AG04450 (cell line): ENCODE data around the gene DHRS11. TPM values are rescaled to one million over a fixed set of nuclear protein-coding genes. Genes with fewer than 3 reads are reported as not detected.

Experiments
- CTCF ChIA-PET: fragments of 300-600, 350-600 bp; formaldehyde crosslinking; extraction: SDS; loops from one replicate; lab custom pipeline; 2022; ENCODE audit warnings: antibody characterized with exemption, inconsistent platforms; lab: Charles Lee
- POLR2A ChIA-PET: fragments of 350-600 bp; formaldehyde crosslinking; extraction: SDS; loops from one replicate; lab custom pipeline; 2021; ENCODE audit warnings: antibody characterized with exemption, inconsistent platforms; lab: Yijun Ruan, JAX
- DNase-seq: peaks from one replicate; pipeline ENCODE4 v3.0.0-alpha.2; 2011; ENCODE audit warnings: low read depth, low spot score
- H3K27ac ChIP-seq: one replicate; pipeline ENCODE4 v1.5.1; 2012; ENCODE audit warnings: low read depth, low read length, control low read depth
- H3K27me3 ChIP-seq: one replicate; pipeline ENCODE4 v1.6.0; 2012; ENCODE audit warnings: low read length; ENCODE audit not compliant: control insufficient read depth, insufficient read depth
- H3K4me3 ChIP-seq: 2 replicates; pipeline ENCODE4 v1.5.1; 2011; ENCODE audit warnings: mild to moderate bottlenecking, low read depth, low read length, control low read depth
- H3K9me3 ChIP-seq: 2 replicates; pipeline ENCODE4 v1.5.1; 2012; ENCODE audit warnings: low read length; ENCODE audit not compliant: control insufficient read depth, insufficient read depth
- polyA plus RNA-seq: library from polyadenylated mRNA; depleted of rRNA; stranded (reverse); fragments of >200 nt; gene quantifications from 2 replicates; pipeline ENCODE4 v1.2.3, GENCODE V29; 2011
- TF ChIP-seq, protein P1 (sequence below): IDR thresholded peaks from 2 replicates; pipeline ENCODE4 v1.5.1; 2011; ENCODE audit warnings: low read depth, low read length, control low read depth, inconsistent platforms

The DHRS11 gene
- polyA plus RNA-seq, 1 experiment = 4.9 TPM

DNA sequence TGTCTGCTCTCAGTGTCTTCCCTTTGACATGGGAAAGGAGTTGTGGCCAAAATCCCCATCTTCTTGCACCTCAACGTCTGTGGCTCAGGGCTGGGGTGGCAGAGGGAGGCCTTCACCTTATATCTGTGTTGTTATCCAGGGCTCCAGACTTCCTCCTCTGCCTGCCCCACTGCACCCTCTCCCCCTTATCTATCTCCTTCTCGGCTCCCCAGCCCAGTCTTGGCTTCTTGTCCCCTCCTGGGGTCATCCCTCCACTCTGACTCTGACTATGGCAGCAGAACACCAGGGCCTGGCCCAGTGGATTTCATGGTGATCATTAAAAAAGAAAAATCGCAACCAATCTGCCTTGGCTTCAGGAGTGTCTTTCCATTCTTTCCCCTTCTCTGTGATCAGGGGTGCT is 8.8 kb downstream of the DHRS11 start:
- ChIA-PET CTCF (interaction anchor here (0.6 to 5.0 kb wide), 4 partner anchors 18 to 640 kb away, joined by 3 to 79 read pairs (median 42); no protein-coding TSS in a partner anchor), POLR2A (interaction anchor here (1.0 to 1.9 kb wide), 3 partner anchors 8 to 65 kb away, joined by 3 to 15 read pairs (median 3); partner anchors contain the start of gene DHRS11)
- Histone ChIP-seq H3K27ac (no peak overlapping the region), H3K9me3 (no peaks in the 10 kb centered on the region; the same call in 1 of the 2 replicates), H3K4me3 (peak overlapping the region; percentile 95), H3K27me3 (no peaks in the 10 kb centered on the region)
- no peak for DNase-seq
- TF ChIP-seq, protein P1, sequence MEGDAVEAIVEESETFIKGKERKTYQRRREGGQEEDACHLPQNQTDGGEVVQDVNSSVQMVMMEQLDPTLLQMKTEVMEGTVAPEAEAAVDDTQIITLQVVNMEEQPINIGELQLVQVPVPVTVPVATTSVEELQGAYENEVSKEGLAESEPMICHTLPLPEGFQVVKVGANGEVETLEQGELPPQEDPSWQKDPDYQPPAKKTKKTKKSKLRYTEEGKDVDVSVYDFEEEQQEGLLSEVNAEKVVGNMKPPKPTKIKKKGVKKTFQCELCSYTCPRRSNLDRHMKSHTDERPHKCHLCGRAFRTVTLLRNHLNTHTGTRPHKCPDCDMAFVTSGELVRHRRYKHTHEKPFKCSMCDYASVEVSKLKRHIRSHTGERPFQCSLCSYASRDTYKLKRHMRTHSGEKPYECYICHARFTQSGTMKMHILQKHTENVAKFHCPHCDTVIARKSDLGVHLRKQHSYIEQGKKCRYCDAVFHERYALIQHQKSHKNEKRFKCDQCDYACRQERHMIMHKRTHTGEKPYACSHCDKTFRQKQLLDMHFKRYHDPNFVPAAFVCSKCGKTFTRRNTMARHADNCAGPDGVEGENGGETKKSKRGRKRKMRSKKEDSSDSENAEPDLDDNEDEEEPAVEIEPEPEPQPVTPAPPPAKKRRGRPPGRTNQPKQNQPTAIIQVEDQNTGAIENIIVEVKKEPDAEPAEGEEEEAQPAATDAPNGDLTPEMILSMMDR = no peak

- ChIA-PET CTCF (interaction anchor here (0.6 to 5.0 kb wide), 5 partner anchors 7 to 640 kb away, joined by 3 to 79 read pairs (median 25); no protein-coding TSS in a partner anchor), POLR2A (interaction anchor here (0.6 to 1.9 kb wide), 6 partner anchors 8 to 791 kb away, joined by 3 to 15 read pairs (median 3); partner anchors contain the start of genes DHRS11 and TAF15)
- H3K27me3 ChIP-seq = no peaks in the 10 kb centered on the region
- H3K27ac ChIP-seq = peak overlapping the region; percentile 75
- H3K9me3 ChIP-seq = no peaks in the 10 kb centered on the region; the same call in 1 of the 2 replicates
- no peak for DNase-seq
- TF ChIP-seq, protein P1 = no peak
- peak overlapping the region; percentile 95 for H3K4me3 ChIP-seq
Measured at GRCh38 chr17:36600936-36601302, 9.2 kb downstream of the DHRS11 start.

DNA sequence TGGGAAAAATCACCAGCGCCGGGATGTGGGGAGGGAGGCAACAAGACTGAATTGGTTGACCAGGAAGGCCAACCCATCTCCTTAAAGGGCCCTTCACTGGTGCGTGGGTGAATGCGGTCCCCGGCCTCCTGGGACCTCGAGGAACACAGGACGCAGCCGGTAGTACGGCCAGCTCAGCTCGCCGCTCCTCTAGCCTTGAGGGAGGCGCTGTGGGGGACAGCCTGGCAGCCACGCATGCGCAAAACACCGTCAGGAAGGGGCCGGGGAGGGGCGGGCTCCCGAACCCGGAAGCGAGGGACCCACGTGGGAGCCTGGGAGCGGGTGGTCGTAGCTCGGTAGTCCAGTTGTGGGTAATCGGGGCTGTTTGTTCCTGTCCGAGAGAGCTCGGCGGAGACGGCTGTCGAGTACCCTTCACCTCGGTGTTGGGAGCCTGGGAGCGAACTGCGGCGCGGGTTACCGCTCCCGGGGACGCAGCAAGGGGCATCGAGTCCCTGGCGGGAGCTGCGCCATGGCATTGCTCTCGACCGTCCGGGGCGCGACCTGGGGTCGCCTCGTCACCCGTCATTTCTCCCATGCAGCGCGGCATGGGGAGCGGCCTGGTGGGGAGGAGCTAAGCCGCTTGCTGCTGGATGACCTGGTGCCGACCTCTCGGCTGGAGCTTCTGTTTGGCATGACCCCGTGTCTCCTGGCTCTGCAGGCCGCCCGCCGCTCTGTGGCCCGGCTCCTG is 9.8 kb downstream of the DHRS11 start, which contains the start of gene MRM1:
TSS of gene MRM1 (plus strand) at position 281 of the 727 bp plus-strand sequence. CDS start at position 509, 228 bp downstream.
- CTCF ChIA-PET = interaction anchor here (0.5 to 5.0 kb wide), 15 partner anchors 8 to 773 kb away, joined by 3 to 79 read pairs (median 8); partner anchors contain the start of gene C17orf78
- peak within 1 kb of the TSS; percentile 95 for H3K4me3 ChIP-seq
- POLR2A ChIA-PET = interaction anchor here (0.6 to 1.9 kb wide), 6 partner anchors 9 to 792 kb away, joined by 3 to 15 read pairs (median 3); partner anchors contain the start of genes DHRS11, GGNBP2 and TAF15

GRCh38 chr17:36602030-36602748 is 10.5 kb downstream of the DHRS11 start:
- H3K27ac ChIP-seq = peak overlapping the region; percentile 75
- DNase-seq = no peak
- no peaks in the 10 kb centered on the region for H3K27me3 ChIP-seq
- H3K9me3 ChIP-seq = no peaks in the 10 kb centered on the region; the same call in 1 of the 2 replicates
- TF ChIP-seq, protein P1 = no peak
- POLR2A ChIA-PET = interaction anchor here (0.5 to 1.9 kb wide), 3 partner anchors 10 to 765 kb away, joined by 3 to 15 read pairs (median 3); partner anchors contain the start of genes DHRS11 and GGNBP2
- H3K4me3 ChIP-seq = peak overlapping the region; percentile 95
- CTCF ChIA-PET = interaction anchor here (0.5 to 5.0 kb wide), 53 partner anchors 8 to 1168 kb away, joined by 3 to 79 read pairs (median 5); partner anchors contain the start of gene C17orf78

More for the DNA sequence above, 9.8 kb downstream of the DHRS11 start, which contains the start of gene MRM1:
- DNase-seq = peak; percentile 76
- Histone ChIP-seq H3K27ac (peak within 1 kb of the TSS; percentile 75), H3K9me3 (no peaks in the 10 kb centered on the region; the same call in 1 of the 2 replicates), H3K27me3 (no peaks in the 10 kb centered on the region)
- TF ChIP-seq, protein P1 = peak; percentile 16; the same call in 1 of the 2 replicates
